ENCODE results near the gene DCDC2C.

GRCh38 chr2:3701071-3701470 lies 2.3 kb upstream of the DCDC2C start:
- TF ChIP-seq POLR2AphosphoS5 (IDR thresholded peaks at IDR 0.05) (no peak), CTCF (IDR thresholded peaks at IDR 0.05) (no peak)
